HEK293T (cell line): Measurements from ENCODE around the gene ATG14.

Experiments
- ARNT ChIP-seq: fragments of 450-650 bp; IDR thresholded peaks from 2 replicates; pipeline ENCODE4 v1.6.1; 2017; ENCODE audit warnings: mild to moderate bottlenecking
- BHLHE40 ChIP-seq: fragments of 450-650 bp; IDR thresholded peaks from 2 replicates; pipeline ENCODE4 v1.6.1; 2016; ENCODE audit warnings: mild to moderate bottlenecking, moderate library complexity, borderline replicate concordance
- ELF4 ChIP-seq: fragments of 450-650 bp; IDR thresholded peaks from 2 replicates; pipeline ENCODE4 v1.6.1; 2017; ENCODE audit warnings: antibody characterized with exemption
- FOXA1 ChIP-seq: fragments of 450-650 bp; IDR thresholded peaks from 2 replicates; pipeline ENCODE4 v1.6.1; 2016; ENCODE audit warnings: mild to moderate bottlenecking
- FOXM1 ChIP-seq: fragments of 450-650 bp; IDR thresholded peaks from 2 replicates; pipeline ENCODE4 v1.6.1; 2017; ENCODE audit warnings: mild to moderate bottlenecking, borderline replicate concordance
- L3MBTL2 ChIP-seq: fragments of 450-650 bp; conservative IDR thresholded peaks from 2 replicates; pipeline ENCODE4 v1.6.1; 2016; ENCODE audit warnings: mild to moderate bottlenecking
- PKNOX1 ChIP-seq: fragments of 450-650 bp; IDR thresholded peaks from 2 replicates; pipeline ENCODE4 v1.6.1; 2016
- SP1 ChIP-seq: fragments of 450-650 bp; IDR thresholded peaks from 2 replicates; pipeline ENCODE4 v1.6.1; 2017
- SUZ12 ChIP-seq: fragments of 450-650 bp; IDR thresholded peaks from 2 replicates; pipeline ENCODE4 v1.6.1; 2016; ENCODE audit warnings: mild to moderate bottlenecking
- TARDBP ChIP-seq: fragments of 450-650 bp; IDR thresholded peaks from 2 replicates; pipeline ENCODE4 v1.6.1; 2016
- ZNF384 ChIP-seq: fragments of 450-650 bp; IDR thresholded peaks from 2 replicates; pipeline ENCODE4 v1.6.1; 2016

DNA sequence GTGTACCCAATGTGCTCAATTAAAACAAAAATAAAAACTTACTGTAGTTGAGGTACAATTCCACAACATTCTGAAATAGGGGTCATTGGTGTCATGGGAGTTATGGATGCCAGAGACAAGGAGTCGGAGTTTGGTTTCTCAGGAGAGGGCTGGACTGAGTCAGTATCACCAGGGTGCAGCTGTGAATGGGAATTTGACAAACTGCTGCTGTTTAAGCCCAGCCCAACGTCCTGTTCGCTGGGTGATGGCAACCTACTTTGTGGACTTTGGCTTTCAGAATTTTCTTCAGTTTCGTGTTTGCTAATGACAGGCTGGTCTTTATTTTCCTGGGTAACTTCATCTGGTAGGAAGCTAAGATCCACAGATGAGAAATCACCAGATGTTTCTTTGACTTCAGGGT lies 24.9 kb upstream of the ATG14 start:
- TF ChIP-seq TARDBP (no peak), FOXM1 (no peak), SP1 (no peak), FOXA1 (no peak), SUZ12 (no peak), PKNOX1 (no peak), ELF4 (no peak), ARNT (no peak), BHLHE40 (no peak), ZNF384 (no peak), L3MBTL2 (no peak)
